HG02970 (cell line): ENCODE data around the gene TBC1D5.
A peak's percentile ranks its signal among the peaks of the same experiment; 100 is the strongest.
"Not testable (repeated sequence)": the region's sequence is repeated elsewhere in the genome, so short reads cannot be mapped to it uniquely, and the experiment has no call there.

ENCODE experiments used
- ATAC-seq: cut with Tn5 transposase; IDR thresholded peaks from one replicate; pipeline ENCODE4 v1.9.1; 2021; ENCODE audit warnings: mild to moderate bottlenecking, moderate library complexity, moderate number of reproducible peaks; ENCODE audit not compliant: unreplicated experiment, low FRiP score

Gene TBC1D5

GRCh38 chr3:17749705-17750293 is 7.4 kb upstream of the TBC1D5 start:
- ATAC-seq, result no peak

GRCh38 chr3:17749281-17749680 is 6.8 kb upstream of the TBC1D5 start:
- no peak for ATAC-seq

GRCh38 chr3:17747890-17748247 is 5.4 kb upstream of the TBC1D5 start:
- no peak for ATAC-seq

- ATAC-seq, result peak; percentile 35
These were observed 4.9 kb upstream of the TBC1D5 start for GRCh38 chr3:17747174-17747889.

- ATAC-seq, result no peak
These were observed 3.5 kb upstream of the TBC1D5 start for GRCh38 chr3:17745894-17746293.

- ATAC-seq, result no peak
These were observed 2.9 kb upstream of the TBC1D5 start for GRCh38 chr3:17745301-17745700.

- no peak for ATAC-seq
These were observed 2.3 kb upstream of the TBC1D5 start for GRCh38 chr3:17744693-17745092.

- ATAC-seq, result no peak
These were observed 1.2 kb upstream of the TBC1D5 start for GRCh38 chr3:17743658-17743995.

- no peak for ATAC-seq
These were observed 638 bp upstream of the TBC1D5 start for GRCh38 chr3:17742880-17743657.

GRCh38 chr3:17741621-17742101 is 770 bp downstream of the TBC1D5 start:
- no peak for ATAC-seq

- no peak for ATAC-seq
These were observed 1.7 kb downstream of the TBC1D5 start for GRCh38 chr3:17740721-17741141.

GRCh38 chr3:17738921-17739320 is 3.5 kb downstream of the TBC1D5 start:
- no peak for ATAC-seq

- no peak for ATAC-seq
These were observed 4.2 kb downstream of the TBC1D5 start for GRCh38 chr3:17738219-17738618.

- ATAC-seq, result no peak
These were observed 4.8 kb downstream of the TBC1D5 start for GRCh38 chr3:17737591-17737990.

GRCh38 chr3:17735362-17735761 is 7.1 kb downstream of the TBC1D5 start:
- ATAC-seq, result not testable (repeated sequence)

- ATAC-seq, result no peak
These were observed 8.7 kb downstream of the TBC1D5 start for GRCh38 chr3:17733768-17734167.

- ATAC-seq, result no peak
These were observed 9.2 kb downstream of the TBC1D5 start for GRCh38 chr3:17733215-17733614.

- ATAC-seq, result no peak
These were observed 12.0 kb downstream of the TBC1D5 start for GRCh38 chr3:17730318-17730967.

- no peak for ATAC-seq
These were observed 16.1 kb downstream of the TBC1D5 start for GRCh38 chr3:17726313-17726712.

GRCh38 chr3:17725844-17726243 is 16.6 kb downstream of the TBC1D5 start:
- not testable (repeated sequence) for ATAC-seq

- no peak for ATAC-seq
These were observed 17.5 kb downstream of the TBC1D5 start for GRCh38 chr3:17724948-17725347.
